Measurements from ENCODE around the gene ITPR2.
A peak's percentile ranks its signal among the peaks of the same experiment; 100 is the strongest.
"Not testable (repeated sequence)": the region's sequence is repeated elsewhere in the genome, so short reads cannot be mapped to it uniquely, and the experiment has no call there.

Gene ITPR2
- total RNA-seq: 152 to 391 (median 267) reads per million in 18 experiments

DNA sequence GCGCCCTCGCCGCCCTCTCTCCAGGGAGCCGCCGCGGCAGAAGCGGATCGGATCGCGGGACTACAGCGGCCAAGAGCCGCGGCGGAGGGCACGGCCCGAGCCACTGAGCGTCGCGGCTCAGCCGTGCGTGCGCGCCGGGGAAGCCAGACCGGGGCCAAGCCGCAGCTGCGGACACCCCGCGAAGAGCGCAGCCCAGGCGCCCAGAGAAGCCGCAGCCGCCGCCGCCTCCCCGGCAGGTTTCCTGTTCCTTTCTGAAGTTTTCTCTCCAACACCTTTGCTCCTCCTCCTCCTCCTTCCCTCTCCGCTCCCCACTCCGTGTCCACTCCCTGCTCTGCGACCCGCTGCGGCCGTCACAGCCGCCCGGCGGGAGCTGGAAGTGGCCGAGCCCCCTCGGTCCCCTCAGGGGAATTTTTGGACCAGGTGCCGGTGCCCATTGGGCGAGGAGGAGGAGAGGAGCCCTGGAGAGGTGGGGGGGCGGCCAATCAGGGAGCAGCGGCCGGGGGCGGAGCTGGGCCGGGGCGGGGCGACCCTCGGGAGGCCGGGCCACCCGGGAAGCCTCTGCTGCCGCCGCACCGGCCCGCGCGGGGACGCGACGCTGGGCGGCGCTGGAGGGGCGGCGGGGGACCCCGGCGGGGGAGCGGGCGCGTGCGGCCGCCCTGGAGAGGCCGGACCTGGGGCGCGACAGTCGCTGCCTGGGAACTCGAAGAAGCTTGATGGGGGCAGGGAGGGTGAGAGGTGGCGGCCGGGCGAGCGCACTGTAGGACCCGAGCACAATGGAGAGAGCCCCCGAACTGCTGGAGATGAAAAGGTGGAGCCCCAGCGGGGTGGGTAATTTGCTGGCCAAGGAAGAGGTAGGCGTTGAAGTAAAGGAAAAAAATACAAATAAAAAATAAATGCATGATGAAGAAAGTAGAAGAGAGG, at the start of gene ITPR2:
Gene ITPR2 (minus strand): TSS at position 373 of the 921 bp plus-strand sequence. CDS start 413 bp downstream, outside the sequence.
- DNase-seq: peak; percentile 89 to 91

DNA sequence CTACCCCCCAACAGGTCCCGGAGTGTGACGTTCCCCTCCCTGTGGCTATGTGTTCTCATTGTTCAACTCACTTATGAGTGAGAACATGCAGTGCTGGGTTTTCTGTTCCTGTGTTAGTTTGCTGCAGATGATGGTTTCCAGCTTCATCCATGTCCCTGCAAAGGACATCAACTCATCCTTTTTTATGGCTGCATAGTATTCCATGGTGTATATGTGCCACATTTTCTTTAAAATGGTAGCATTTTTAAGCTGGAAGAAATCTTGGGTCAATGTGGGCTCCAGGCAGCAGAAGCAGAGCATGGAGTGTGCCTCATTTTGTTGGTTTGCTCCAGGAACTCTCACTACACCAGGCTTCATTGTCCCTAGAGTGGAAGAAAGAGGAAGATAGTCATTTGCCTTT, 47.6 kb upstream of the ITPR2 start:
- no peak for DNase-seq

DNA sequence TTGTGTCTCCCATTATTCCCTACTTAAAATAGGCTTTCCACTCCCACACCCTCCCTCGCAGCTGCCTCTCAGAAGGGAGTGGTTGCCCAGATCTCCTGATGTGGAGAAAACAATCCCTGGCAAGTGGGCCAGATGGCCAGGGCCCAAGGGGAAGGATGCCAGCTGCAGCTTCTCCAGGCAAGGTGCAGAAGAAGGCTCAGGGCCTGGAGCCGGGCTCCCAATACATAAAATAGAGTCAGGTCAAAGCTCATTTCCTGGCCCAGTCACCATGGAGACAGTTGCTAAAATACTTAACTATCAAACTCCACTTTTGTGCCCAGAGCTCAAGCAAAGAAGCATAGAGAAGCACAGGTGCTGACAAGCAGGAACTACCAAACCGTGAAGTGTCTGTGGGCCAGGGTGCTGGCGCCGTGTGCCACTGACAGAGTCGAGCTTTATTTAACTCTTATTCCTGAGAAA, 45.7 kb upstream of the ITPR2 start:
- no peak for DNase-seq

DNA sequence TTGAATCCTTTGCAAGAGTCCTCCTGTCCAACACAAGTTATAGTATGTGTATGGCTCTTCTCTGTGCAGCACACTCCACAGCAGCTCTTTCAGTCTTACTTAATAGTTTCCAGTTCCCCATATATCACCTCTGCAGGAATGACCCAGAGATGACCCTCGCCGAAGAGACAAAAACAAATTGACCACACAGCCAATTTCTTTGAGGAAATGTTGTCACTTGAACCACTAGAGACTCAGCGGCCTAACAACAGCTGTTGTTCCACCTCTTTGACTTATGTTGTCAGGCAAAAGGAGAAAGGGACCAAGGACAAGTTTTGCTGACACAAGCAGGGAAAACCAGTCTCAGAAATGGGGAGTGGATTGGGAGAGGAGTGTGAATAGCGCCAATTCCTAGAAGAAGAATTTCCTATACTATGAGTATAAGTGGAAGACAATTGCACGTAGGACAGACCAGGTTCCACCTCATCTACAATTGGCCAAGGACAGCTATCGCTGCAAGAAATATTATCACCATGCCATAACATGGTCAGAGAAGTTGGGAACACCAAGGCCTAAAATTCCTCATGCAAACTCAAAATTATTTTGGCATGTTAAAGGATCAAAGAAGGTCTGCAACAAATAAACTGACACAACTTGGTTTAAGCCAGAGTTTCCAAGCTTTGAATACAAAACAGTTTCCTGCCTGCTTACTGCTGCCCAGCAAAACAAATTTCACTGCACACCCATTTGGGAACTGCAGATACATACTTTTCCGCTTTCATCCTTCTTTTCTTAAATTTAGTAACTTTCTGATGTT, 41.7 kb upstream of the ITPR2 start:
- DNase-seq: peak; percentile 73 to 86

DNA sequence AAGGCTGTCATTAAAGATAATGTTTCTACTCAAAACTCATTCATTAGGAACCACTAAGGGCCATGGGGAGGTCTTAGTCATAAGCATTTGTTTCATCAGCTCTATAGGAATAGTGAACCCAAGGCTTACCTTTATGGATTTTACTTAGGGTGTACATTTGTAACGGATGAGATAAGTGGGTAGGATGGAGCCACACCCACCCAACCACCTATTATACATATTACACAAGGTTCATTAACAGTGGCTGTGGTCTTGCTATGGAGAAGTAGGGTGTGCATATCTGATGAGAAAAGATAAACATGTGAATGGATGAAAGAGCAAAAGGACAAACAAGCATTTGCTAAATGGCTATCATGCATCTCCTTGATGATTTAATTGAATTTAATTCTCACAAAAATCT, 39.6 kb upstream of the ITPR2 start:
- no peak for DNase-seq

DNA sequence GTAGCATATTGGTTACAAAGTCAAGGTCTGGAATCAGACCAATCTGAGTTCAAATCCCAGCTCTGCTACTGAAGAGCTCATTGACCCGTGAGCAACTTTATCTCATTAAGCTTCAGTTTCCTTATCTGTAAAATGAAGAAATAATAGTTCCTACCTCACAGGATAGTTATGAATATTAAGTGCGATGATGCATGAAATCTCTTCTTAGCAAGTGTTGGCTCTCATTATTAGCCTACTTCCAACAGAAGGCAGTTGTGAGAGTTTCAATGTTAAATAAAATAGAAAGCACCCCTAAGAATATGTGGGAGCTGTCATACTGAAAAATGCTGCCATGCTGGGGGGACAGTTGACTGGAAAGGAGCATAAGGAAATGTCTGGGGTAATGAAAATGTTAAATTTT, 39.0 kb upstream of the ITPR2 start:
- no peak for DNase-seq

DNA sequence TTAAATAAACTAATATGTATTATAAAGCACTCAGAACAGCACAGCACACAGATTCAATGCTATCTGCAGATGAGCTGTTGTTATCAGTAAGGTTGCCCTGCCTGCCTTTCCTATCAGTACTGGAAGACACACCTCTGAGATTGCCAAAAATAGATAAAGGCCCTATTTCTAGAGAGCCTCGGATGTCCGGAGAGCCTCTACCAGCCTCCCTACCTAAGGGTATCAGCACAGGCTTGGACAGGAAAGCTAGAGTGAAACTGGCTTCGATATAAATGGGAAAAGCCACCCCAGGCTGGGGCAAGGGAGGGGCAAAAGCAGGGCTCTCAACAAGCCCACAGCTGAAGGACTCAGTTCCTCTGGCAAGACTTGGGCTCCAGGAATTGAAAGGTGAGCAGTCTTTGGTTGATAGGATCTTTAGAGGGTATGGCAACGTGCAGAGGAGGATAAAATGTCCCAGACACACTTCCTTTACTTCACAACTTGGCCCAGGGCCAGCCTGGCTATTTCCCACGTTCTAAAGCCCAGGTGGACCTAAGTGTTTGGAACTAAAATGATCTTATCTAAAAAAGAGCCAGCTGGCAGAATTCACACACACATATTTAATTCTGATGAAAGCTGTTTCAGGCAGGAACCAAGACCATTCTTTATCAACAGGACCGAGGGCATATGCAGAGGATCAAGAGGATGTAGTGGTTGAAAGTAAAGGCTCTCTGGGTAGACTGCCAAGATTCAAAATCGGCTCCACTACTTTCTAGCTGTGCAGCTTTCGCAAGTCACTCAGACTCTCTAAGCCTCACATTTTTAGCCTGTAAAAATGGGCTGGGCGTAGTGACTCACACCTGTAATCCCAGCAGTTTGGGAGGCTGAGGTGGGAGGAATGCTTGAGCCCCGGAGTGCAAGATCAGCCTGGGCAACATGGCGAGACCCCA, 37.8 kb upstream of the ITPR2 start:
- no peak for DNase-seq

DNA sequence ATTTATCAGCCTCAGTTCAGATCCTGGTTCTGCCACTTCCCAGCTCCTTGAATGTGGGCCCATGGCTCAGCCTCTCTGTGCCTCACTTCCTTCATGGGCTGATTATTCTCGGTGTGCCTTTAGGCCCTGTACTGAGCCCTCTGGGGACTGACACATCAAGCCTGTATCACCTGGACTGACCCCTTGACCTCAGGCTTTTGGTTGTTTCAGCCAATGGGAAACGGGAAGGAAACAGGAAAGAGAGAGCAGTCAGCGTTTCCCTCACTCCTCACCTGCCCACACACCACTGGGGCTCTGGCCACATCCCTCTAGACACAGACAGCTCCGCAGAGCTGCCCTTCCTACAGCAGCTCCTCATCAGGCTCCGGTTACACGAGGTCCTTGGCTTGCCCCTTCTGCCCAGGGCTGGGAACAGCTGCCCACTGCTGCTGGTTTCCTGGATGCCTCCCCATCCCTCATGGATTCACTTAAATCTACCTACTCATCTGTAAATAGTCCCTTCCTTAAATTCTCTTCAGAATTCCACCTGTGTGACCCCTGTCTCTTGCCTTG, 37.0 kb upstream of the ITPR2 start:
- no peak for DNase-seq

DNA sequence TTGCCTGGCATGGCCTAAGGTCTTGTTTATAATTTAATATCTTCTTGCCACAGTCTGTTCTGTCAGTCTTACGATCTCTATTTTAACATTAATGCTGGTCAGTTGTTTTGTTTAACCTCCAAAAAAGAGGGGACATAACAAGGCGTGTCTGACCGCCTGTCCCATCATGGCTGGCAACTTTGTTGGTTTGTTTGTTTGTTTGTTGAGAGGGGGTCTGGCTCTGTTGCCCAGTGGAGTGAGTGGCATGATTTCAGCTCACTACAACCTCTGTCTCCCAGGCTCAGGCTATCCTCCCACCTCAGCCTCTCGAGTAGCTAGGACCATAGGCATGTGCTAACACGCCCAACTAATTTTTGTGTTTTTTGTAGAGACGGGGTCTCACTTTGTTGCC, 36.1 kb upstream of the ITPR2 start:
- no peak for DNase-seq

DNA sequence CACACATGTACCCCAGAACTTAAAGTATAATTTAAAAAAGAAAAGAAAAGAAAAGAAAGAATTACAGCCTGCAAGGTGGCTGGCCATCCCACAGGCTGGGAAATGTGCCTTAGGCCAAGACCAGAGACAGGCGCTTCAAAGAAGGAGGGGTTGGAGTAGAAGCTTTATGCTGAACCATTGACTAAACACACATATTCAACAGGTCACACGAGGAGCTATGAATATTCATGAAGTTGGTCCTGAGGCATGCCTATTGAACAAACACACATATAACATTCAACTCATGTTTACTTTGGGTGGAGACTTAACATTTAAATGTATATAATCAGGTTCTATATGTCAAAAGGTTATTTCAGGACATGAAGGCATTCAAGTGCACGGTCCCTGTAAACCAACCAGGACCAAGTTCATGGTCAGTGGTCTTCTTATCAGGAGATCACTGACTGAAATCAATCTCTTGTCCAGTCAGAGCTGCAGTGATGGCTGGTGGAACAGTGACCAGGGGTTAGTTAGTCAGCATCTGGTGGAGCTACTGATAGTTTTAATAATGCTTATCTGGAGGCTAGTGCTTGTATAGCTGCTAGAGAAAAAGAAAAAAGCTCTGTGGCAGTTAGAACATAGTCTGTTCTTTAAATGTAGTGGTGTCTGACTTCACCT, 35.6 kb upstream of the ITPR2 start:
- DNase-seq: no peak

DNA sequence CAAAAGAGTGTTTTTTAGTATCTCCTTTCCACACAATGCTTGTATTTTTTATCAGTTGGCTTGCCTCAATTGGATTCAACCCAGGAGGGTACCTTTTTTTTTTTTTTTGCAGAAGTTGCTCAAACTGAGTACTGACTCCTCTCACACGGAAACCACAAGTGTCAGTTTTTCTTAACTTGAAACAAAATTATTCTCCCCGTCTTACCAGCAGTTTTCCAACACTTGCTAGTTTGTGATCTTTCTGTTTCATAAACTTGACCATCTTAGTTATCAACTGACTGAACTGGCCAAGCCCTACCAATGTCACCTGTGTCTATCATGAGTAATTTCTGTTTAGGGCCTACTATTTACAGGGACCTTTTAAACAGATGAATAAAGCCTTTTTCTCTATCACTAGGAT, 34.1 kb upstream of the ITPR2 start:
- peak; percentile 13 to 36 for DNase-seq

DNA sequence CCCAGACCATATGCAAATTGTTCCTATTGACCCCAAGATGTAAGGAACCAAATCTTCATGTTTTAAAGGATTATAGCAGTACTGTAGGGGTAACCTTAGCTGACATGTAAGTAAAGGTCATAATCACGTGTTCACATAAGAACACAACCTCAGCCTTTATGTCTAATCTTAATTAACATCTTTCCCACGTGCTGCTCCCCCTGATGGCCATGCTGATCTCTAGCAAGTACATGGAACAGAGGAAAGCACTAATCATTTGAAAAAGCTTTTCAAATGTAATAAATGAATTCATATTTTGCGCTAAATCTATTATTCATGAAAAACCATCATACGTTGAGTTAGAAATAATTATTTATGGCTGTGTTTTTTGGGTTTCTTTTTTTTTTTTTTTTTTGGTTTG, 30.5 kb upstream of the ITPR2 start:
- no peak for DNase-seq

DNA sequence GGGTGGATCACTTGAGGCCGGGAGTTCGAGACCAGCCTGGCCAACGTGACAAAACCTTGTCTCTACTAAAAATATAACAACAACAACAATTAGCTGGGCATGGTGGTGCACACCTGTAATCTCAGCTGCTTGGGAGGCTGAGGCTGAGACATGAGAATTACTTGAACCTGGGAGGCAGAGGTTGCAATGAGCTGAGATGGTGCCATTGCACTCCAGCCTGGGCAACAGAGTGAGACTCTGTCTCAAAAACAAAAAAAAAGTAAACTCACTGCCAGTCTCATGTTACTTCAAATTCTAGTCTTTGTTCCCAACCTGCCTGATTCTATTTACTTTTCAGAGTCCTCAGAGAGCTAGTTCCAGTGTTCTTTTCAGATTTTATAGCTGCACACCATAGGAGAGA, 29.8 kb upstream of the ITPR2 start:
- DNase-seq: not testable (repeated sequence)

DNA sequence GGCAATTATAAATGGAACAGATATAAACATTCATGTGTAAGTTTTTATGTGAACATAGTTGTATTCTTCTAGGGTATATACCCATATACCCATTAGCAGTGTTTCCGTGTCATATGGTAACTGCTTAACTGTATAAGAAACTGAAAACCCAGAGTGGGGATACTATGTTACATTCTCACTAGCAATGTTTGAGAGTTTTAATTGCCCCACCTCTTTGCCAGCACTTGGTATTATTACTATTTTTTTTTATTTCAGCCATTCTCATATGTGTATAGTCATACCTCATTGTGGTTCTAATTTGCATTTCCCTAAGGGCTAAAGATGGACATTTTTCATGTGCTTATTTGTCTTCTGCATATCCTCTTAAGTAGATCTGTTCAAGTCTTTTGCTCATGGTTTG, 28.7 kb upstream of the ITPR2 start:
- DNase-seq: no peak

DNA sequence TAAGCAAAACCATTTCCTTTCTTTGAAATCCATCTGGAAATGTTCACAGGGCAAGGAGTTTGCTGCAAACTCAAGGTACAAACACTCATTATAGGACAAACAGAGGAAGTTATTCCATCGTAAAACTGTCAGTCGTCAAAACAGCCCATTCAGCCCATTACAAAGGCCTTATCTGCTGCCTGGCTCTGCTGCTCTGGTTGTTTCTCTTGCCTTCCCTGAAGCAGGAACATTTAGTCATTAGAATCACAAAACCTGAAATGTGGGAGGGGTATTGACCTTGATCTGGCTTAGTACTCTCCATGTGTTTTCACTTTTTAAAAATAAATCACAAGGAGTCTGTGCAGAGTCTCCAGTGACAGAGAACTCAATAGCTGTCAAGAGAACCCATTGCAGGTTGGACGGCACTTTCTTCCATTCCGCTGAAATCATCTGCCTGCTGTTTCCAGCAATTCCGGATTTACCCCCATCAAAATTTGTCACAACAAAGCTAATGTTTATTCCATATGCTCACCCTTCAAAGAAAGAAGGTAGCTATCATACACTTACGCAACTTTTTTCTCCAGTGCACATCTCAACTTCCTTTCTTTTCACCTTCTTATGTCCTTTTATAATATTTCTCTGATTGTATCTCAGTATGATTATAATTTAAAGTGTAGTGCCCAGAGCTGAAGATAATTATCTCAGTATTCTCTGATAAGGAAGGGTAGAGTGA, 24.6 kb upstream of the ITPR2 start:
- no peak for DNase-seq

DNA sequence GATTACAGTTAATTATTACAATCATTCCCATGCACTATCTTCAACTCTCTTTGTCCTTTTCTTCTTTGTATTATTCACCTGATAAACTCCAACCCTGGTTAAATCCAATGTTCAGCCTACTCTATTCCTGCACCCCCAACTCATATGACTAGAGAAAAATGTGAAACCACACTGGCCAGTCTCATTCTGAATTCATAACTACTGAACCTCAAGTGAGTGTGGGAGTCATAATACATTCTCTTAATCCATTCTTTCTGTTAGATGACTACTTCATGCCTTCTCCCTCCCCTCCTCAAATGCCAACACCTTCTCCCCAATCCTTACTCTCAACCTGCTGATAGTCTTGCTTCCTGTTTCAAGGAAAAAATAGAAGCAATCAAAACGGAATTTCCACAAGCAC, 22.3 kb upstream of the ITPR2 start:
- DNase-seq: no peak

DNA sequence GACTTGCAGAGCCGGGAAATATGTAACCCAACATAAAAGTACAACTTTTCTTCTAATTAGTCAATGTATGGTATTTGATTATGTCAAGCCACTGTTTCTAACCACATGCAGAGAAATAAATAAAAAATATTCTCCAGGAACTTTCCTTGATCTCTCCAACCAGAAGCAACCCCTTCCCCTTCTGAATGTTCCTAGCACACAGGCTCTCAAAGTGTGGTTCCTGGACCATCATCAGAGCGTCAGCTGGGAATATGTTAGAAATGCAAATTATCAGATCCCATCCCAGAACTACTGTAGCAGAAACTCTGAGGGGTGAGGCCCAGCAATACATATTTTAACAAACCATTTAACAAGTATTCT, 21.0 kb upstream of the ITPR2 start:
- DNase-seq: no peak

DNA sequence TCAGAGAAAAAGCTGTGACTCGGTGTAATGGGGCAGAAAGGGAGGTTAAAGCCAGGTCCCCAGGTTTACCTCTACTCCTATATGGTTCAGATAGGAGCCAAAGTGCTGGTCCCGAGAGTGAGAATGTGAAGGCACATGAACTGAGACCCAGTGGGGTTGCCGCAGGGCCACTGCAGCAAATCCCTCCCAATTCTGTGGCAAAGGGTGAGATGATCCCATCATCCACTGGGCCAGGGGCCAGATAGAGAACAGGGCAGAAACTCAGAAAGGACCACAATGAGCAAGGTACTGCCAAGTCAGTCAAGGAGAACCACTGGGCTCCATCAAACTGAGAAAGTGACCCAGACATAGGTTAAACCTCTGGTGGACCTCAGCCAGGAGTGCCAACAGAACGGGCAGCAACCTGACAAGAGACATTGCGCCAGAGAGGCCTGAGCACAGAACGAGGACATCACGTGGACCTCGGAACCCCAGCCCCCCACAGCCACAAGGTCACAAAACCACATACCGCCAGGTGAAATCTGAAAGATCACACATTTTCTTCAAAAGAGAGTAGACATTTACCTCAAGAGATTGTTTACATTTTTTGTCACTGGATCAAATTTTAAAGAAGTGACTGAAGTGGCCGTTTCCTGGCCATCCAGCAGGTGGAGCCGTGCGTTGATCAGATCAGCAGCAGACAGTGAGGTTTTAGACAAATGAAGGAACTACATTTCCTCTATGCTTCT, 20.5 kb upstream of the ITPR2 start:
- peak; percentile 77 to 78 for DNase-seq

DNA sequence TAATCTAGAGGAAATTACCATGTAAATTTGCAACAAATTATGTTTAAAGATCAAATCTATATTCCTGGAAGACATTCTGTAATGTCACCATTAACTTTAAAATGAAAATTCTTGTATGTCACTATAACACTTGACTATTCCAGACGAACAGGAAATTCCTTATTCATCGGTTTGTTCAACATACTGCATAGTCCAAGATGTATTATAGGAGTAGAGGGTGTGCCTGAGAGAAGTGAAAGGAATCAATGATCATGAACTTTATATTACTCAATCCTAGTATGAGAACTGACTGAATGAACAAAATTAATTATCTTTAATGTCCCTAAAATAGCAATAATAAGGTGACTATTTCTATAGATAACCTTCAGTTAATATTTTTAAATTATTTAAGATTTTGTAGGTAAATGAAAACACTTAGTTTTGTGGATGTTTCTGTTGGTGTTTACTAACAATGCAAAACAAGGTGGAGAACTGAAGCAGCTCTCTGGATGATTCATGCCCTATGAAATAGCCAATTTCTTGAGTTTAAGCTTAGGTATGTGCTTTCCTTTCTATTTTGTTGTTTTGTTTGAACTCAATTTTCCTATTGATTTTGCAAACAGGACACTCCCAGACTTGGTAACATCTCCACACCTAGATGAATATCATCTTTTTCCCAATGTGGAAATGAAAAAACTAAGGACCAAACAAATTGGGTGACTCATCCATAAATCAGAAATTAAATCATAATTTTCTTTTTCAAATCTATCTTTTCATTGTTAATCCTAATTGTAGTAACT, 18.2 kb upstream of the ITPR2 start:
- no peak for DNase-seq
